H1 (cell line): ENCODE measurements around the gene TTC13. TPM values are rescaled to one million over a fixed set of nuclear protein-coding genes. Genes with fewer than 3 reads are reported as not detected.

Source experiments
- polyA plus RNA-seq, 7 experiments: library from polyadenylated mRNA; depleted of rRNA in 3 of 7; stranded (reverse) in 5 of 7; unstranded in 2 of 7; fragments of >200 nt in 5 of 7; fragments of 200-250 nt in 2 of 7; gene quantifications; 1 replicate in 5 of 7; 2 replicates in 1 of 7; 4 replicates in 1 of 7; pipeline versions ENCODE4 v1.2.1 to v1.2.3, GENCODE V29; 2011 to 2013; ENCODE audit warnings: missing spikeins in 2 of 7, mixed read lengths in 2 of 7
- total RNA-seq: library from RNA; stranded (reverse); fragmentation: NEBNext Ultra II Directional; extraction: Animal tissue kit (Norgen Biotek cat#: 25700); gene quantifications from 2 replicates; pipeline ENCODE4 v1.2.1, GENCODE V29; 2021
- TF ChIP-seq, protein P1 (sequence below): fragments of 300-600 bp; sonication (generic); IDR thresholded peaks from 2 replicates; pipeline ENCODE4 v1.7.1; 2012; ENCODE audit warnings: low read length, moderate library complexity, mild to moderate bottlenecking, inconsistent platforms; ENCODE audit not compliant: insufficient replicate concordance

TTC13 gene
- total and polyA plus RNA-seq, 2 of the 8 experiments (the other 6 are each of a cell fraction or from before 2014, with no cell fraction given) = 3.1 to 7.1 TPM

DNA sequence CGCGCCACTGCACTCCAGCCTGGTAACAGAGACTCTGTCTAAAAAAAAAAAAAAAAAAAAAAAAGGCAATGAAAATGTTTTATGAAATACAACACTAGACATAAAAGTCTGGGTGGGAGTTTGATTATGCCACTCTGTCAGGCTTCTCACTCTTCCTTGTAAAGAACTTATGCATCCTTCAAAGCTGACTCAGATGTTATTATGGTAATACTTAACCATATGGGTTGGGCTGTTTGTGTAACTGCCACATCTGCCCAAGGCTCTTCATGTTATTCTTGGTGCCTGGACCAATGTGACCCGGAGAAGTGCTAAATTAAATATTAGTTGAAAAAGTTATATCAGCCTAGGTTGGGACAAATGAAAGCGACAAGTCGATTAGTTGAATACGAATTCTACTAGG, 37.6 kb upstream of the TTC13 start (continued):
- TF ChIP-seq, protein P1, sequence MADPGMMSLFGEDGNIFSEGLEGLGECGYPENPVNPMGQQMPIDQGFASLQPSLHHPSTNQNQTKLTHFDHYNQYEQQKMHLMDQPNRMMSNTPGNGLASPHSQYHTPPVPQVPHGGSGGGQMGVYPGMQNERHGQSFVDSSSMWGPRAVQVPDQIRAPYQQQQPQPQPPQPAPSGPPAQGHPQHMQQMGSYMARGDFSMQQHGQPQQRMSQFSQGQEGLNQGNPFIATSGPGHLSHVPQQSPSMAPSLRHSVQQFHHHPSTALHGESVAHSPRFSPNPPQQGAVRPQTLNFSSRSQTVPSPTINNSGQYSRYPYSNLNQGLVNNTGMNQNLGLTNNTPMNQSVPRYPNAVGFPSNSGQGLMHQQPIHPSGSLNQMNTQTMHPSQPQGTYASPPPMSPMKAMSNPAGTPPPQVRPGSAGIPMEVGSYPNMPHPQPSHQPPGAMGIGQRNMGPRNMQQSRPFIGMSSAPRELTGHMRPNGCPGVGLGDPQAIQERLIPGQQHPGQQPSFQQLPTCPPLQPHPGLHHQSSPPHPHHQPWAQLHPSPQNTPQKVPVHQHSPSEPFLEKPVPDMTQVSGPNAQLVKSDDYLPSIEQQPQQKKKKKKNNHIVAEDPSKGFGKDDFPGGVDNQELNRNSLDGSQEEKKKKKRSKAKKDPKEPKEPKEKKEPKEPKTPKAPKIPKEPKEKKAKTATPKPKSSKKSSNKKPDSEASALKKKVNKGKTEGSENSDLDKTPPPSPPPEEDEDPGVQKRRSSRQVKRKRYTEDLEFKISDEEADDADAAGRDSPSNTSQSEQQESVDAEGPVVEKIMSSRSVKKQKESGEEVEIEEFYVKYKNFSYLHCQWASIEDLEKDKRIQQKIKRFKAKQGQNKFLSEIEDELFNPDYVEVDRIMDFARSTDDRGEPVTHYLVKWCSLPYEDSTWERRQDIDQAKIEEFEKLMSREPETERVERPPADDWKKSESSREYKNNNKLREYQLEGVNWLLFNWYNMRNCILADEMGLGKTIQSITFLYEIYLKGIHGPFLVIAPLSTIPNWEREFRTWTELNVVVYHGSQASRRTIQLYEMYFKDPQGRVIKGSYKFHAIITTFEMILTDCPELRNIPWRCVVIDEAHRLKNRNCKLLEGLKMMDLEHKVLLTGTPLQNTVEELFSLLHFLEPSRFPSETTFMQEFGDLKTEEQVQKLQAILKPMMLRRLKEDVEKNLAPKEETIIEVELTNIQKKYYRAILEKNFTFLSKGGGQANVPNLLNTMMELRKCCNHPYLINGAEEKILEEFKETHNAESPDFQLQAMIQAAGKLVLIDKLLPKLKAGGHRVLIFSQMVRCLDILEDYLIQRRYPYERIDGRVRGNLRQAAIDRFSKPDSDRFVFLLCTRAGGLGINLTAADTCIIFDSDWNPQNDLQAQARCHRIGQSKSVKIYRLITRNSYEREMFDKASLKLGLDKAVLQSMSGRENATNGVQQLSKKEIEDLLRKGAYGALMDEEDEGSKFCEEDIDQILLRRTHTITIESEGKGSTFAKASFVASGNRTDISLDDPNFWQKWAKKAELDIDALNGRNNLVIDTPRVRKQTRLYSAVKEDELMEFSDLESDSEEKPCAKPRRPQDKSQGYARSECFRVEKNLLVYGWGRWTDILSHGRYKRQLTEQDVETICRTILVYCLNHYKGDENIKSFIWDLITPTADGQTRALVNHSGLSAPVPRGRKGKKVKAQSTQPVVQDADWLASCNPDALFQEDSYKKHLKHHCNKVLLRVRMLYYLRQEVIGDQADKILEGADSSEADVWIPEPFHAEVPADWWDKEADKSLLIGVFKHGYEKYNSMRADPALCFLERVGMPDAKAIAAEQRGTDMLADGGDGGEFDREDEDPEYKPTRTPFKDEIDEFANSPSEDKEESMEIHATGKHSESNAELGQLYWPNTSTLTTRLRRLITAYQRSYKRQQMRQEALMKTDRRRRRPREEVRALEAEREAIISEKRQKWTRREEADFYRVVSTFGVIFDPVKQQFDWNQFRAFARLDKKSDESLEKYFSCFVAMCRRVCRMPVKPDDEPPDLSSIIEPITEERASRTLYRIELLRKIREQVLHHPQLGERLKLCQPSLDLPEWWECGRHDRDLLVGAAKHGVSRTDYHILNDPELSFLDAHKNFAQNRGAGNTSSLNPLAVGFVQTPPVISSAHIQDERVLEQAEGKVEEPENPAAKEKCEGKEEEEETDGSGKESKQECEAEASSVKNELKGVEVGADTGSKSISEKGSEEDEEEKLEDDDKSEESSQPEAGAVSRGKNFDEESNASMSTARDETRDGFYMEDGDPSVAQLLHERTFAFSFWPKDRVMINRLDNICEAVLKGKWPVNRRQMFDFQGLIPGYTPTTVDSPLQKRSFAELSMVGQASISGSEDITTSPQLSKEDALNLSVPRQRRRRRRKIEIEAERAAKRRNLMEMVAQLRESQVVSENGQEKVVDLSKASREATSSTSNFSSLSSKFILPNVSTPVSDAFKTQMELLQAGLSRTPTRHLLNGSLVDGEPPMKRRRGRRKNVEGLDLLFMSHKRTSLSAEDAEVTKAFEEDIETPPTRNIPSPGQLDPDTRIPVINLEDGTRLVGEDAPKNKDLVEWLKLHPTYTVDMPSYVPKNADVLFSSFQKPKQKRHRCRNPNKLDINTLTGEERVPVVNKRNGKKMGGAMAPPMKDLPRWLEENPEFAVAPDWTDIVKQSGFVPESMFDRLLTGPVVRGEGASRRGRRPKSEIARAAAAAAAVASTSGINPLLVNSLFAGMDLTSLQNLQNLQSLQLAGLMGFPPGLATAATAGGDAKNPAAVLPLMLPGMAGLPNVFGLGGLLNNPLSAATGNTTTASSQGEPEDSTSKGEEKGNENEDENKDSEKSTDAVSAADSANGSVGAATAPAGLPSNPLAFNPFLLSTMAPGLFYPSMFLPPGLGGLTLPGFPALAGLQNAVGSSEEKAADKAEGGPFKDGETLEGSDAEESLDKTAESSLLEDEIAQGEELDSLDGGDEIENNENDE = no peak
